Liver (tissue), 3 donors: Measurements from ENCODE around the gene ILF3.

Experiments used
- EGR1 ChIP-seq, 2 donors: IDR thresholded peaks; 2 replicates each; pipeline ENCODE4 v1.6.1; 2016 to 2018; ENCODE audit warnings: antibody characterized with exemption in 2 of 2, low read depth in 2 of 2
- SP1 ChIP-seq: IDR thresholded peaks from 2 replicates; pipeline ENCODE4 v1.6.1; 2018; ENCODE audit warnings: antibody characterized with exemption, mild to moderate bottlenecking
- TF ChIP-seq, protein P1 (sequence below): fragments of 150-350 bp; IDR thresholded peaks from 2 replicates; pipeline ENCODE4 v1.5.1; 2017; ENCODE audit warnings: improper control_type of control experiment, low read depth, low read length; ENCODE audit not compliant: missing input control
- donor health status: healthy.
- donor health status: healthy.

DNA sequence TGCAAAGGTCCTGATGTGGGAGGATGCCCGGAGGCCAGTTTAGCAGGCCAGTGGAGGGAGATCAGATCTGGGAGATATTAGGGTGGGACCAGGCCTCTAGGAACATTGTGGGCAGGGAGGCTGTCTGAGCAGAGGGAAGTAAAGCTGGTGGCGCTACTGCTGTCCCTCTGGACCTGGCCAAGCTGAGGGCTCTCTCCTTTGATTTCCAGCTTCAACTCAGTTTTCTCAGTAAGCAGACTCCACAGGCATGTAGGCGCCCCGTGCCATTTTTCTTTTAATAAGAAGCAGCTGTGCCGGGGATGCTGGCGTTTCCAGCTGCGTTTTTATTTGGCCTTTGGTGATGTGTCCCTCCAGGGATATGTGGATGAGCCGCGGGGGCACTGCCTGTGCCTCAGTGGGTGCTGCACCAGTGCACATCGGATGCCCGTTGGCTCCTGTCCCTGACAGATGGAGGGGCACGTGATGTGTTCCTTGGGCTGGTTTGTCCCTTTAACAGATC lies 70.5 kb downstream of the ILF3 start:
- TF ChIP-seq, protein P1, sequence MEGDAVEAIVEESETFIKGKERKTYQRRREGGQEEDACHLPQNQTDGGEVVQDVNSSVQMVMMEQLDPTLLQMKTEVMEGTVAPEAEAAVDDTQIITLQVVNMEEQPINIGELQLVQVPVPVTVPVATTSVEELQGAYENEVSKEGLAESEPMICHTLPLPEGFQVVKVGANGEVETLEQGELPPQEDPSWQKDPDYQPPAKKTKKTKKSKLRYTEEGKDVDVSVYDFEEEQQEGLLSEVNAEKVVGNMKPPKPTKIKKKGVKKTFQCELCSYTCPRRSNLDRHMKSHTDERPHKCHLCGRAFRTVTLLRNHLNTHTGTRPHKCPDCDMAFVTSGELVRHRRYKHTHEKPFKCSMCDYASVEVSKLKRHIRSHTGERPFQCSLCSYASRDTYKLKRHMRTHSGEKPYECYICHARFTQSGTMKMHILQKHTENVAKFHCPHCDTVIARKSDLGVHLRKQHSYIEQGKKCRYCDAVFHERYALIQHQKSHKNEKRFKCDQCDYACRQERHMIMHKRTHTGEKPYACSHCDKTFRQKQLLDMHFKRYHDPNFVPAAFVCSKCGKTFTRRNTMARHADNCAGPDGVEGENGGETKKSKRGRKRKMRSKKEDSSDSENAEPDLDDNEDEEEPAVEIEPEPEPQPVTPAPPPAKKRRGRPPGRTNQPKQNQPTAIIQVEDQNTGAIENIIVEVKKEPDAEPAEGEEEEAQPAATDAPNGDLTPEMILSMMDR: no peak
- TF ChIP-seq EGR1 (IDR thresholded peaks at IDR 0.05; ENCODE audit: low read depth in 2 of 2): no peak
- no peak for TF ChIP-seq SP1
